HG03354 (cell line): ENCODE results near the gene EXTL1.

Experiments used
- ATAC-seq: cut with Tn5 transposase; IDR thresholded peaks from one replicate; pipeline ENCODE4 v1.9.1; 2021; ENCODE audit warnings: mild to moderate bottlenecking; ENCODE audit not compliant: unreplicated experiment, poor library complexity, severe bottlenecking

EXTL1 gene

GRCh38 chr1:26037904-26038303, 16.3 kb downstream of the EXTL1 start:
- ATAC-seq = no peak

- no peak for ATAC-seq
Observed at GRCh38 chr1:26038477-26038876, 16.9 kb downstream of the EXTL1 start.

DNA sequence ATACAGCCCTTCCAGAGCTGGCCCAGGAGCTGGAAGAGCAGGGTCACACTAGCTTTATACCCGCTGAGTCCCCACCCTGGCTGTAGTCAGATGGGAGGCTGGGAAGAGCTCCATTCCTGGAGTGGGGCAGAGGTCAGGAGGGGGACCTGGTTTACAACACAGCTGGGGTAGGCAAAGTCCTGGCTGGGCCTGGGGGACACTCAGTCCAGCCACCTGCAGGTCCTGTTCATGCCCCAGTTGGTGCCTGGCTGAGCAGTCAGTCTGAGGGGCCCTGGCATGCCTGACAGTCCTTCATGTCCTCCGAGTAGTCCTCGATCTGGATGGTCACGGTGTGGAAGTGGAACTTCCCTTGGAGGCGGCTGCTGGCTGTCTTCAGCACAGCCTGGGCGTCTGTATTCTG, 17.3 kb downstream of the EXTL1 start:
- no peak for ATAC-seq

DNA sequence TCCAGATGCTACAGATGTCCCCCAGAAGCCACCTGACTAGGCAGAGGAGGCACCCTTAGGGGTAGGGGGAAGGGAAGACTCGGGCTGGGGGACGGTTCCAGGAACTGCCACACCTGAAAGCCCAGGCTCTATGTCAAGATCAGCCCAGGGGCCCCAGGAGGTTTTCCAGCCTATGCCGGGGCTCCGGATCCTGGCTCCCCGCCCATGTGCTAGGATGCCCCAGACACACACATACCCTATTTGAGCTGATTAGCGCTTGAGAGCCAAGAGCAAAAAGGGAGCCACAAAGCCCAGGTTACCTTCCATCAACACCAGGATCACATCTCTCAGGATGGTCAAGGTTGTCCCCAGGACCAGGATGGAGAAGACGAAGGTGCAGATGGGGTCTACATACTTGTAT, 19.8 kb downstream of the EXTL1 start:
- no peak for ATAC-seq

DNA sequence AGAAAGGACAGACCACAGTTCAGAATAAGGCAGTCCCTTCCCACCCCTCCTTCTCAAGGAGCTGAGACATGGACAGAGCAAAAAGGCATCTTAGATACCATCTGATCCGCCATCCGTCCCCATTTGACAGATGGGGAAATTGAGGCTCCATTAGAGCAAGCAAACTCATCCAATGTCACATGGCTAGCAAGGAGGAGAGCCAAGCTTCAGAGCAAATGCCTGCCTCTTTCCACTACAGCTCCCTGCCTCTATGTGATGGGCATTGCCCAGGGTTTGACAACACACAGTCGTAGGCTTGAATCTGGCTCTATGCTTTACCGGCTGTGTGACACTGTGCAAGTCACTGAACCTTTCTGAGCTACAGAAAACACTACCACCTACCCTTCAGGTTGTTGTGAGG, 20.4 kb downstream of the EXTL1 start:
- no peak for ATAC-seq

DNA sequence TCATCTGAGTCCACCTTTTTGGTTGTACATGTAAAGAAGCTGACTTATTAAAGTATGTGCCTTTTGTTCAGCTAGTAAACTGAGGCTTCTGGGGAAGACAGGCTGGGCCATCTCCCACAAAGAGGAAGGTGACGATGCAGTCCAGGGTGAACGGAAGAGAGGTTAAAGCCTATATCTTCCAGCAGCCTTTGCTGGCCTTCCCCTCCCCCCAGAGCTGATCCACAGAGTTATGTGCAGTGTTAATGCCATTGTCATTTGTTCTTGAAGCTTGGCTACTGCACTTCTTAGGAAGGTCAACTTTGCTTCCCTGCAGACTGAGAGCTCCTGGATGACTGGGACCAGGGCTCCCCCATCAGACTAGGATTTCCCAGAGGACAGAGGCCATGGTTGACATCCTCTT, 22.2 kb downstream of the EXTL1 start:
- no peak for ATAC-seq

DNA sequence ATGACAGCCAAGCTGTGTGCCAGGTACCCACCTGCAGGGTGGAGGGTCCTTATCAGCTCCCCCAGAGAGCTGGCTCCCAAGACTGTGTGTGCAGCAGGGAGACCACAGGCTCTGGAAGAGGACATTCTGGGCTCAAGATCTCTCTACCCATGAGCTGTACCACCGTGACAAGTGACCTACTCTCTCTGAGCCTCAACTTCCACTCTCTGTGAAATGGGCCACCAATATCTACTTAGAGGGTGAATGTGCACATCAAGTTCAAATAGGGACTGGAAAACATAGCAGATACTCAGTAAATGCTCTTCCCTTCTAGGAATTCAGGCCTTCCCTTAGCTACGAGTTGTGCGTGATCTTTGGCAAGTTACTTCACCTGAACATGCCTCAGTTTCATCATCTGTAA, 22.8 kb downstream of the EXTL1 start:
- ATAC-seq = no peak

DNA sequence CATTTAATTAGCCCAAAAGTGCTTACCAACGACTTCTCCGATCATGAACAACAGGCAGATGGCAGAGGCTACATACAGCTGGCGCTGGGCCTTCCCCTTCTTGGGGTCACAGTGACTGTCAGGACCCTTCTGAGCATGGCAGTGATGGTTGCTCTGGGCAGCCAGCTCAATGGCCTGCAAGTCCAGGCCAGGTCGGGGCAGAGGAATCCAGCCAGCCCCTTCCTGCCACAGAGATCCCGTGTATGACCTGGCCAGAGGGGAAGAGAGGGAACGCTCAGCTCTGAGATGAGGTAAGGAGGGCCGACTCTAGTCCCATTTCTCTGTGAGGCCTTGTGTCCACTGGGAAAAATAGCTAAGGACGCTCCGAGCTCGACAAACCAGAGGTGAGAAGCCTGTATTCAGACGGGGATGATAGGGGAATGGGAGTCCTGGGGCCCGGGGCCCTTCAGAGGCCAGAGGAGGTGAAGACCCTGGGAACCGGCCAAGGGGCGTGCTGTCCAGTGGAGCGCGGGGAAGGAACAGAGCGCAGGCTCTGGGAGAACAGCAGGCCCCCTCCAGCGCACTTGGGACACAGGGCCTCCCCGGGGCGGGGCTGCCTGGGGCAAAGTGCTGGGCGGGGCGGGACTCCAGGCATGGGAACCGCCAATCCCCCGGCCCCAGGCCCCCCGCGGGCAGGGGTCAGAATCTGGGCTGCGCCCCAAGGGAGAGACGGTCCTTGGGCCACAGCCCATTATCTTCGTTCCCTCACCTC, 23.6 kb downstream of the EXTL1 start:
- ATAC-seq = no peak

DNA sequence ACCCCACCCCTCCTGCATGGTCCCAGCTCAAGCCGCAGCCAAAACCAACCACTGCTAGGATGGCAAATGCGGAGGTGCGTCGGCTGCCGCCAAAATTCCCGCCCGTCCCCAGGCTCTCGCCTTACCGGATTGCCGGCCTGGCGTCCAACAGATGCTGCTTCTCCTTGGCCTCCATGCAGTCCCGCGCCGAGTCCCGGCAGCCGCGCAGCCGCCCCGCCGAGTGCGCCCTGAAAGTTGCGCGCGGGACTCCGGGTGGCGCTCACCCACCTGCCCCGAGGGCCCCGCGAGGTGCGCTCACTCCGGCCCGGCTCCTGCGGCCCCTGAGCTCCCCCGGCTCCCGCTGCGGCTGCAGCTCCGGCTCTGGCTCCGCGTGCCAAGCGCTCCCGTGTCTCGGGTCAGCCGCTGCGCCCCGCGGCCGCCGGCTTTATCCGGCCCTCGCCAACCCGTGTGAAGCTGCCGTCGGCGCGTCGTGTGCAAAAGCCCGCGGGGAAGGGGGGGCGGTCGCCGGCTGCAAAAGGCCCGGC, 24.2 kb downstream of the EXTL1 start, which contains the start of gene SLC30A2:
TSS of gene SLC30A2 (minus strand) at position 397 of the 524 bp plus-strand sequence. CDS start at position 175, 222 bp downstream.
- no peak for ATAC-seq

DNA sequence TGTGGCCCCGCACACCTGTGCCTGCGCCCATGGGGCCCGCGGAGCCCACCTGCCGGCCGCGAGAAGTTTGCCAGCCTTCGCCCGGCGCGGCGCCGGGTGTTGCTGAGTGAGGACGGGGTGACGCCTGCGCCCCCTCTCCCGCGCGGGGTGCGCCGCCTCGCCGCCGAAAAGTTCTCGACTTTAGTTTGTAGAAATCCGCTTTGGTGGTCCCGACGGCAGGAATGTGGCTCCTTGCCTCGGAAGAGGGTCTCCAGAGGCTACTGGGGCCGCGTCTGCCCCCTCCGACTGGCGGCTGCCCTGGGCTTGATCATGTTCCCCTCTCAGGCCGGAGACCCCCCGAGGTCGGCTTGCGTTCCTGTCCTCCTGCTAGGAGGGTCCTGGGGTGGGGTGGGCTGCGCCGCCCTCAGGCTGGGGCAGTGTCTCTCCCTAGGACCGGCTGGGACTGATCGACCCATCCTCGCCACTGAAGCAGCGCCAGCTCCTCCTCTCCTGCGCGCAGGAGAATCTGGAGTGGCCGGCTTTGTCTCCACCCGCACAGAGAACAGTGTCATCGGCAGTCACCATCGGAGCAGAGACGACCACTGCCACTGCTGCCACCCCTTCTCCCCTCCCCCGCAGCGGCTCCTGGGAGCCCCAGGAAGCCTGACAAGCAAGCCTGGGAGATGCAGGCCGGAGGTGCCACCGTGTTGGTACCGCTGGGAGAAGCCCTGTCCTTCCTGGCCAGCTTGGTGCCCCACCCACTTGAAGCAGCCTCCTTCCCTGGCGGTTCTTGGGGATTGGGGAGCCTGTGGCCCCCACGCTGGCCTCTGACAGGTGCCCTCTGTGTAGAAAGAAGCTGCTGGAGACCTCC, 24.9 kb downstream of the EXTL1 start:
- no peak for ATAC-seq

GRCh38 chr1:26047278-26047874, 25.8 kb downstream of the EXTL1 start:
- ATAC-seq = no peak

DNA sequence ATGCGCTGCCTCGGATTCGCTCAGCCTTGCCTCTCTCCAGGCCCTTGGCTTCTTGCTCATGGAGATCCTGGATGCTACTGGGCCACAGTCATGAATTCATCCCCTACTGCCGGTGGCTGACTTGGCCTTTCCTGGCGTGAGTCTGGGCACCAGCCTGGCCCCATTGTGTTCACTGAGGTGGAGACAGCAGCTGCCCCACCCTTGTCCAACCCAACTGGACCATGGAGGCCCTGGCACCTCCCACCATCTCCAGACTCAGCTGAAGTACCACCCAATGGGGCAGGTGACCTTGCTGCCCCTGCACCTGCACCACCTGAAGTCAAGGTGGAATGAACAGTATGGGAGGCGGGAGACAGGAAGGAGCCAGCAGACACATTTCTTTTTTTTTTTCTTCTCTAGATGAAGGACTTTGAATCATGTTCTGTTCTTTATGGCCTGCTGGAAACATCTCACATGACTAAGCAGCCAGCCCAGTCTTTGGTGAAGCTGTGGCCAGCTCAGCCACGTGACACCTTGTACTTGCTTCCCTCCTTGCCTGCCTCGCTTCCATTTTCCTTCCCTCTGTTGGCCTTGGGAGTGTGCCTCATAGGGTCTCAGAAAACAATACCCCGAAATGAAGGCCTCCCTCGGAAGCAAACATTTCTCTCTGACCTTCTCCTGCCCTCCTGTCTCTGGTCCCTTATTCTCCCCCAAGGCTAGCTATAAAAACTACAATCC, 28.1 kb downstream of the EXTL1 start:
- no peak for ATAC-seq

DNA sequence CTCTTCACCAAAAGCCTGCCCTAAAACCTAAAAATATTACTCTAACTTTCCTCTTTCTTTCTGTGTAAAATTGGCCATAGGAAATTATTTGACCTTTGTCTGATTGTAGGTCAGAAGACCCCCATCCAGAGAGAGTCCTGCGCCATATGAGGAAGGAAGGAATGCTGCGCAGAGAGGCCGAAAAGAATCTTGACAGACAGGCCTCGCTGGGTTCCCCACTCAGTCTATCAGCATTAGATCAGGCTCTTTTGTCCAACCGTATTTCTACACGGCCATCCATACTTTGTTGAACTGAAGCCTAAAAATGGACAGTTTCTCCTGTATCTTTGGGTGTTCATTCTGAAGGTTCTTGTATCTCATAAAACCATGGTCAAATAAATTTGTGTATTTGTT, 28.7 kb downstream of the EXTL1 start:
- no peak for ATAC-seq

DNA sequence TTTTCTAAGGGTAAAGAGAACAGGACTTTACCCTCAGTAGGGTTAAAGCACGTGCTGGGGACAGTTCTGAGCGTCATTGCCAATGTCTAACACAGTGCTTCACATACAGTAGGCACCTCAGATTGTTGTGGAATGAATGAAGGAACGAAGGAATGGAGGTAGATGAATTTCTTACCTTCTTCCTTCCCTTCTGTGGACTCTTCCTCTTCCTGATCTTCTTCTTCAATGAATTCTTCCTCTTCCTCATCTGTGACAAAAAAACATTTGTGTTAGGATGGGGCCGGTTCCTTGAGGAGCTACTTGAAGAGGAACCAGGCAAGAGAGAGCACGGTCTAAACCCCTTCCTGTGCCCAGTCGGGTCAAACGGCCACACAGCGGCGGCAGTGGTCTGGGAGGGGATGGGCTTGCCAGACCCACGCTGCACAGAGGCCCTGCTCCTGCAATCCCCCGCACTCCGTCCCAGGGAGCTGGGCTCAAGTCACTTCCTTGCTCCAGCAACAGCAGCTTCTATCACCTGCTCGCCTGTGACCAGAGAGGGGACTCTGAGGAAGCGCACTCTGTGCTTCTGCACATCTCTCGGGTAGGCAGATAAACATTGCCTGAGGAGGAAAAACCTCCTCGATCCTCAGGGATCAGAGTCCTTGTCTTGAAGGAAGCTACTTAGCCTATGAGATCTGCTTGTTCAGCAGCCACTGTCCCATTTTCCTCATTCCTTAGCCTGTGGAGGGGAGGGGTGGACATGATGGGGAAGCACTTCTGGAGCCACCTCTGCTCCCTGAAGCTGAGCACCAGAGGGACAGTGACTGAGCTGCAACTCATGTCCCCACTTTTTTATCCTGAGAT, 32.4 kb downstream of the EXTL1 start:
- ATAC-seq = no peak

DNA sequence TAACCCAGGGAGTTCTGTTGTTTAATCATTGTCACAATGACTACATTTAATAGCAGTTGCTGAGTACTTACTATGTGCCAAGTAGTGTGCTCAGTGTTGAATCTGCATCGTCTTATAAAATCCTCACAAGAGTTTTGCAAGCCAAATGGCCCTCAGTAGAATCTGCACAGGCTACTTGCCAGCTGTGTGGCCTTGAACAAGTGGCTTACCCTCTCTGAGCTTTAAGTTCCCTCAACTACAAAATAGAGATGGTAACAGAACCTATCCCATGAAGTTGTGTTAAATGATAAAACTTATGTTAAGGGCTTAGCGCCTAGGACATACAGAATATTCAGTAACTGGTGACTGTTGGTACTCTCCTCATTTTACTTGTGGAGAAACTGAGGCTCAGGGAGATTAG, 33.5 kb downstream of the EXTL1 start:
- no peak for ATAC-seq

DNA sequence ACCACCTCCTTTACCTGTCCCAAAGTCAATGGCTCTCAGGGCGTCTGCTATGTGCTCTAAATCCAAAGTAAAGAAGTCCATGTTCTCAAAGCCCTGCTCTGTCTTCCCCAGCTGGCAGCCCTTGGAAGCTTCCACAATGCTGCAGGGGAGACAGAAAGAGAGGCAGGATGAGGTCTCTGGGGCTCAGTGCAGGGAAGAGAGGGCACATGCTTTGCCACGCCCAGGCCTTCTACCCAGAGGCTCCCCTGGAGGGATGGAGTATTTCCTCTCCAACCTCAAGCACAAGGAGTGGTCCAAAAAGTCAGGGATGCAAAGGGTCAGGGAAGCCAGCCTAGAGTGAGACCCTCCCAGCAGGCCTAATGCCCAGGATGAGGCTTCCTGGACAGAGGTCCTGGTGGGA, 35.6 kb downstream of the EXTL1 start:
- no peak for ATAC-seq

GRCh38 chr1:26058052-26058595, 36.5 kb downstream of the EXTL1 start:
- no peak for ATAC-seq

GRCh38 chr1:26059906-26060305, 38.3 kb downstream of the EXTL1 start:
- ATAC-seq = no peak
